ENCODE data around the gene INPP4A.
A peak's percentile ranks its signal among the peaks of the same experiment; 100 is the strongest.

INPP4A gene

DNA sequence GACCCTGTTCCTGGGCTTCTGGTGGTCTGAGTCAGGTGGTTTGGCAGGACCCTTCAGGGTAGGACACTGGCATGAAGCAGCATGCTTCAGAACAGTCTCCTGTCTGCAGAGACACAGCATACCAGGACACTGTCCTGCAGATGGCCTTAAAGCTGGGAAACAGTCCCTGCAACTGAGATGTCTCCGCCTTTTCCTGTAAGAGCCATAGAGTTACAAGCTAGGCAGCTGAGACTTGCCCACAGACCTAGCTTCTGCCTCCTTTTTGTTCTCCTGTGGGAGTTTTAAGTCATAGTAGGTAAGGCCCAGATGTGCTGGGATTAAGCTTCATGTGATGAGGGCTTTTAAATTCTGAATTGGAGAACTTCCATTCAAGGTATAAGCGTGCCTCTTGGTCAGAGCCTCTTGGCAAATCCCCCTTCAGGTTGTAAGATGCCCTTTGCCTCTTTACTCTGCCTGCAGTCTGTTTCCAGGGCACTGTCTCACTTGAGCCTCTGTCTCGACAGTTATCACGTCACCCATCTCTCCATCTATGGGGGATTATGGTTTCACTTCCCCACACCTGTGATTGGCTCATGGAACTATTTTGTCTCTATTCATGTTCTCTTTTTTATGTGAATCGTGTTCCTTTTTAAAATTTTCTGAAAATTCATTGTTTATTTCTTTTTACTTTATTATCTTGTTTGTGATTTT is 111.8 kb downstream of the INPP4A start:
- DNase-seq (ENCODE audit: low read depth) = no peak
- no peak for TF ChIP-seq CTCF (IDR thresholded peaks at IDR 0.05; ENCODE audit: control insufficient read depth, insufficient read depth, low read depth, low read length, missing control alignments)
- no peak overlapping the region for H3K4me3 ChIP-seq (ENCODE audit: control insufficient read depth, low read depth, low read length)

- H3K4me3 ChIP-seq (ENCODE audit: control insufficient read depth, low read depth, low read length) = no peak overlapping the region
- no peak for TF ChIP-seq CTCF (IDR thresholded peaks at IDR 0.05; ENCODE audit: control insufficient read depth, insufficient read depth, low read depth, low read length, missing control alignments)
- no peak for DNase-seq (ENCODE audit: low read depth)
Observed at GRCh38 chr2:98558852-98559530, 114.3 kb downstream of the INPP4A start.

DNA sequence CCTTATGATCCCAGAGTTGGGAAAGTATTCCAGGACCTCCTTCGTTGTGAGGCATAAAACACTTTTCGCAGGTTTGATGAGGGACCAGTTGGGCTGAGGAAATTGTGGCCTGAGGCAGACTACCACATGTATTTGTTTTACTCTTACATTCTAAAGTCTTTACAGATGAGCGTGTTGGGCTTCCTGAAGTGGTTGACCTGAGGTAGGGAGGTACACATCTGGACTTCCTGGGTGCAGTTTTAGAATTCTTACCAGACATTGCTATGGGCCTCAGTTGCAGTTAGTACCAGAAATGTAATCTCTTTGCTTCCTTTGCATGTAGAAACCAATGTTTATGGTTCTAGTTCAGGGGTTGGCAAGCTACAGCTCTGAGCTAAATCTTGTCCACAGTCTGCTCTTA is 114.9 kb downstream of the INPP4A start:
- TF ChIP-seq CTCF (IDR thresholded peaks at IDR 0.05; ENCODE audit: control insufficient read depth, insufficient read depth, low read depth, low read length, missing control alignments) = no peak
- no peak for DNase-seq (ENCODE audit: low read depth)
- no peak overlapping the region for H3K4me3 ChIP-seq (ENCODE audit: control insufficient read depth, low read depth, low read length)

- no peak overlapping the region for H3K4me3 ChIP-seq (ENCODE audit: control insufficient read depth, low read depth, low read length)
- no peak for TF ChIP-seq CTCF (IDR thresholded peaks at IDR 0.05; ENCODE audit: control insufficient read depth, insufficient read depth, low read depth, low read length, missing control alignments)
- DNase-seq (ENCODE audit: low read depth) = peak; percentile 61
Observed at GRCh38 chr2:98560256-98560771, 115.7 kb downstream of the INPP4A start.

GRCh38 chr2:98561018-98561417 is 116.4 kb downstream of the INPP4A start:
- TF ChIP-seq CTCF (IDR thresholded peaks at IDR 0.05; ENCODE audit: control insufficient read depth, insufficient read depth, low read depth, low read length, missing control alignments) = no peak
- H3K4me3 ChIP-seq (ENCODE audit: control insufficient read depth, low read depth, low read length) = no peak overlapping the region
- DNase-seq (ENCODE audit: low read depth) = no peak

GRCh38 chr2:98561902-98562695 is 117.4 kb downstream of the INPP4A start:
- no peak for TF ChIP-seq CTCF (IDR thresholded peaks at IDR 0.05; ENCODE audit: control insufficient read depth, insufficient read depth, low read depth, low read length, missing control alignments)
- DNase-seq (ENCODE audit: low read depth) = no peak
- no peak overlapping the region for H3K4me3 ChIP-seq (ENCODE audit: control insufficient read depth, low read depth, low read length)

Data from AG09309 (cell line).